Glutamatergic neuron (in vitro differentiated cells): Measurements from ENCODE around the gene RMND5A. TPM values are rescaled to one million over a fixed set of nuclear protein-coding genes. Genes with fewer than 3 reads are reported as not detected.
A peak's percentile ranks its signal among the peaks of the same experiment; 100 is the strongest.

Experiments
- DNase-seq: peaks from one replicate; pipeline ENCODE4 v3.0.0; 2022
- H3K27ac Mint-ChIP-seq: one replicate; pipeline ENCODE4 v1.8.0; 2020; ENCODE audit warnings: mild to moderate bottlenecking, mixed read lengths, inconsistent platforms; ENCODE audit not compliant: unreplicated experiment
- H3K27me3 Mint-ChIP-seq: one replicate; pipeline ENCODE4 v1.8.0; 2020; ENCODE audit warnings: mild to moderate bottlenecking, moderate library complexity, mixed read lengths, inconsistent platforms; ENCODE audit not compliant: unreplicated experiment
- H3K36me3 Mint-ChIP-seq: one replicate; pipeline ENCODE4 v1.8.0; 2020; ENCODE audit warnings: mild to moderate bottlenecking, mixed read lengths, inconsistent platforms; ENCODE audit not compliant: unreplicated experiment
- H3K4me1 Mint-ChIP-seq: one replicate; pipeline ENCODE4 v1.8.0; 2020; ENCODE audit warnings: mild to moderate bottlenecking, low read depth, mixed read lengths, inconsistent platforms; ENCODE audit not compliant: unreplicated experiment
- H3K4me3 Mint-ChIP-seq: one replicate; pipeline ENCODE4 v1.8.0; 2020; ENCODE audit warnings: mild to moderate bottlenecking, mixed read lengths, inconsistent platforms; ENCODE audit not compliant: unreplicated experiment
- H3K9me3 Mint-ChIP-seq: one replicate; pipeline ENCODE4 v1.8.0; 2020; ENCODE audit warnings: mild to moderate bottlenecking, moderate library complexity, mixed read lengths, inconsistent platforms; ENCODE audit not compliant: unreplicated experiment
- CTCF ChIP-seq: fragments of 200-600 bp; sonication (generic); IDR thresholded peaks from one replicate; pipeline ENCODE4 v1.5.0; 2021; ENCODE audit not compliant: partially characterized antibody, unreplicated experiment
- total RNA-seq: library from RNA; stranded (reverse); fragmentation: NEBNext Ultra II Directional; extraction: Animal tissue kit (Norgen Biotek cat#: 25700); gene quantifications from one replicate; pipeline ENCODE4 v1.2.1, GENCODE V29; 2021; ENCODE audit not compliant: unreplicated experiment

The RMND5A gene
- total RNA-seq, 1 donor from 2014 or later, result 38.8 TPM

DNA sequence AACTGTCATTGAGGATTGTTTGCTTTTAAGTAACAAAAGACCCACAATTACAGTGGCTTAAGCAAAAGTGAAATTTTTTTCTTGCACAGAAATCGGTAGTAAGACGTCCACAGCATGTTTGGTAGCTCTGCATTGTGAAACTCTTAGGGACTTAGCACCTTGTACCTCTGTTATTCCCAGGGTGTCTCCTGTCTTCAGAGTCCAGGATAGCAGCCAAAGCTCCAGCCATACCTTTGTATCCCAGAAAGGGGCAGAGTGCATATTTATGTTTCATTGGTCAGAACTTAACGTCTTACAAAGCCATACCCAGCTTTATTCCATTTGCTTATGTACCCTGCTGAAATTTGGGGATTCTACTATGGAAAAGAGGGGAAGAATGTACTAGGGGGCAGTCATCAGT is 32.8 kb downstream of the RMND5A start:
- Mint-ChIP-seq H3K9me3 (peaks cover 5% of the 10 kb centered on the region), H3K4me1 (peaks cover 10% of the 10 kb centered on the region), H3K4me3 (no peak overlapping the region), H3K27me3 (no peaks in the 10 kb centered on the region), H3K27ac (no peak overlapping the region), H3K36me3 (peaks cover 17% of the 10 kb centered on the region)
- DNase-seq, result no peak
- TF ChIP-seq CTCF, result no peak

DNA sequence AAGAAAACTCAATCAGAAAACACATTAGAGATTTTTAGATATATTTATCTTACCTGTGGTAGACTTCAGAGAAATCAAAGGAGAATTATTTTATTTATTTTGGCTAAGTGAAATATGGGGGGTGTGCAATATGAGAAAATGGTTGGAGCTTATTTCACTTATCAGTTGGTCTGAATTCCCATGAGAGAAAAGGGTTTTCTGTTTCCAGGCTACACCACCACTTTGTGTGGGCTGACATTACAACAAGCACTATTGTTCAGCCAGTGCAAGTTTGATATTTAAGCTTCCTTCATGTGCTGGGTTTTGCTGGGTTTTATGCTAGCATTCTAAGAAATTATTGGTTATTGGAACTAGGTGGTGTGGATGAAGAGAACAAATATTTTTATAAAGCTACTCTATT is 33.5 kb downstream of the RMND5A start:
- no peak overlapping the region for H3K4me3 Mint-ChIP-seq
- H3K36me3 Mint-ChIP-seq, result peaks cover 17% of the 10 kb centered on the region
- no peak for DNase-seq
- H3K27me3 Mint-ChIP-seq, result no peaks in the 10 kb centered on the region
- peaks cover 9% of the 10 kb centered on the region for H3K4me1 Mint-ChIP-seq
- no peak for TF ChIP-seq CTCF
- peak overlapping the region; percentile 65 for H3K27ac Mint-ChIP-seq
- peaks cover 5% of the 10 kb centered on the region for H3K9me3 Mint-ChIP-seq

DNA sequence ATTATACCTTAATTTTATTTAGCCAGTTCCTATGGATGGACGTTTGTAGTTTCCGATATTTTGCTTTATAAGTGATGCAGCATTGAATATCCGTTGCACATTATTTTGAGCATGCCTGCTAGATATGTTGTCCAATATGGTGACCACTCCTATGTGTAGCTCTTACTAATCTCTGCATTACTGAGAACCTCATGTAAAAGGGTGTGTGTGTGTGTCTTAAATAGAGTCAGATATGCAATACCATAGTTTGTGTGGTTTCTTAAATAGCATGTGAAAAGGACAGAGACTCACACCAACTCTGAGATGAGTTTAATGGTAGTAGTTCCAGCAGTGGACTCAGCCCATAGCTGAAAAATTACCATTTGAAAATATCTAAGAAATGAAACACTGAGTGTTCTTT is 38.3 kb downstream of the RMND5A start:
- no peak overlapping the region for H3K4me3 Mint-ChIP-seq
- no peaks in the 10 kb centered on the region for H3K9me3 Mint-ChIP-seq
- H3K27ac Mint-ChIP-seq, result no peak overlapping the region
- no peak for DNase-seq
- TF ChIP-seq CTCF, result no peak
- no peaks in the 10 kb centered on the region for H3K27me3 Mint-ChIP-seq
- H3K36me3 Mint-ChIP-seq, result no peaks in the 10 kb centered on the region
- H3K4me1 Mint-ChIP-seq, result peaks cover 5% of the 10 kb centered on the region

GRCh38 chr2:86760371-86760770 is 40.3 kb downstream of the RMND5A start:
- Mint-ChIP-seq H3K4me1 (peaks cover 8% of the 10 kb centered on the region), H3K27ac (no peak overlapping the region), H3K4me3 (no peak overlapping the region), H3K27me3 (no peaks in the 10 kb centered on the region), H3K9me3 (no peaks in the 10 kb centered on the region), H3K36me3 (no peaks in the 10 kb centered on the region)
- no peak for TF ChIP-seq CTCF
- DNase-seq, result no peak

- no peak overlapping the region for H3K27ac Mint-ChIP-seq
- peak; percentile 59 for TF ChIP-seq CTCF
- no peaks in the 10 kb centered on the region for H3K9me3 Mint-ChIP-seq
- no peak overlapping the region for H3K4me3 Mint-ChIP-seq
- DNase-seq, result no peak
- no peaks in the 10 kb centered on the region for H3K36me3 Mint-ChIP-seq
- no peaks in the 10 kb centered on the region for H3K27me3 Mint-ChIP-seq
- peaks cover 8% of the 10 kb centered on the region for H3K4me1 Mint-ChIP-seq
Measured at GRCh38 chr2:86764661-86765309, 44.7 kb downstream of the RMND5A start.
